ENCODE data around the gene EMP2.

DNA sequence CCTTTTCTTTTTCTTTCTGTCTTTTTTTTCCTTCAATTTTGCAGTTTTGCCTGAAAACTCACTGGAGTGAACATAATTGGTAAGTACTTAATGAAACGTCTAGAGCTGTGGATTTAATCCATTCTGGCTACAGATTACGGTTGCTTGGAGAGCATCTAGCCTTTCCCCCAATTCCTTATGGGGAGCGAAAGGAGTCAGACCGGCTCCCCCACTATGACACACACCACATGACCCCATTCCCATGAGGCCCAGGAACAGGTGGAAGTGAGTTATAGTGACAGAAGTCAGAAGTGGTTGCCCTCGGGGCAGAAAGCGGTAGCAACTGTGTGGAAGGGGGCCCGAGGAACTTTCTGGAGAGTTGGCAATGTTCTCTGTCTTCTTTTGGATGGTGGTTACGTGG, 41.2 kb downstream of the EMP2 start:
- TF ChIP-seq CTCF (conservative IDR thresholded peaks at IDR 0.05; ENCODE audit: low read length), result no peak
- no peak for TF ChIP-seq EZH2phosphoT487 (IDR thresholded peaks at IDR 0.05; ENCODE audit: borderline replicate concordance)

Measured in Loucy (cell line).